HT-29 (cell line): ENCODE data around the gene KIF23. TPM values are rescaled to one million over a fixed set of nuclear protein-coding genes. Genes with fewer than 3 reads are reported as not detected.

Experiments
- DNase-seq: peaks from one replicate; pipeline ENCODE4 v3.0.0-alpha.2; 2015; ENCODE audit warnings: low spot score
- small RNA-seq: library from RNA; depleted of rRNA; stranded (forward); fragments of <200 nt; gene quantifications from one replicate; pipeline ENCODE3, GENCODE V24; 2014
- total RNA-seq: library from RNA; depleted of rRNA; stranded (reverse); fragments of >200 nt; shearing (Covaris generic); gene quantifications from 2 replicates; pipeline ENCODE4 v1.2.3, GENCODE V29; 2014; rRNA removed

Gene KIF23
- total RNA-seq, 1 experiment from 2014 or later: 66.8 TPM

- no peak for DNase-seq
Observed at GRCh38 chr15:69490356-69491037, 76.3 kb downstream of the KIF23 start.

- no peak for DNase-seq
Observed at GRCh38 chr15:69491038-69491505, 76.9 kb downstream of the KIF23 start.

- DNase-seq: no peak
Observed at GRCh38 chr15:69493406-69493805, 79.3 kb downstream of the KIF23 start.

GRCh38 chr15:69496001-69496400 lies 81.9 kb downstream of the KIF23 start:
- DNase-seq: no peak

DNA sequence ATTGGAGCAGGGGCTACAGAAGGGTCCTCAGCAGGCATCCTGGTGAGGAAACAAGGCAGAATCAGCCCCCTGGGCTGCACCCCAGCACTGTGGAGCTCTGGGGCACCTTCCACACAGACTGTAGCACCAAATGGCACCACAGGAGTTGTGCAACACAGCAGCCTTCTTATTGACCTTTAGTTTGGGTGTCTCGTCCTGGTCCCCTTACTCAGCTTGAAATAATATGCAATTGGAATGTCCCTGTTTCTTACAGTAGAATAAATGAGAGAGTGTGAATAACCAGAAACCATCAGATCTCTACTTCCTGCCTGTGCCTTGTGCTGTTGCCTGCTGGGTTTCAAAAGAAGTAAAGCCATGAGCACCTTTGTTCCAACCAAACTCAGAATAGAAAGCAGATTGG lies 82.9 kb downstream of the KIF23 start:
- no peak for DNase-seq

DNA sequence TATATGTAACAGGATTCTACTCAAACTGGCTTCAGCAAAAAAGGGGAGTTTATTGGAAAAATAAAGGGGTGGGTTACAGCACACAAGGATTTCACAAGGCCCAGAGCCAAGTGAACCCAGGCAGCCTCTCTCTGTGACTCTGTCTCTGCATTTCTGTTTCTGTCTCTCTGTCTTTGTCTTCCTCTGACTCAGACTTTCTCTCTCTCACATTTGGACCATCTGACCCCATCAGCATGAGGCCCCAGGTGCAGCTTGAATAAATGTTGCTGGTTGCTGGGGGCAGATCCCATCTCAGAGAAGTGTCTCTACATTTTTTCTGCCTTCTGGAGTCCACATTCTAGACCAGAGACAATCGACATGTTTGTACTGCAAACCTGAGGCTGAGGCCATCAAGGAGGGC lies 83.5 kb downstream of the KIF23 start:
- no peak for DNase-seq

Small RNA genes lying within 50 kb of the gene (small RNA-seq; reads per million reads assigned to genes)
- gene RF00012: 1.4 reads per million, percentile 50 among the genes with 10 or more reads in this experiment

Other genes starting within 250 kb of the KIF23 start
- gene PAQR5, start 115.4 kb upstream of the KIF23 start, total RNA-seq: 25.9 and 28.9 TPM in 2 replicates
- gene RPLP1, start 38.5 kb downstream of the KIF23 start, total RNA-seq: 381 and 410 TPM in 2 replicates